ENCODE results near the gene KCTD10. TPM values are rescaled to one million over a fixed set of nuclear protein-coding genes. Genes with fewer than 3 reads are reported as not detected.
A peak's percentile ranks its signal among the peaks of the same experiment; 100 is the strongest.
"Not testable (repeated sequence)": the region's sequence is repeated elsewhere in the genome, so short reads cannot be mapped to it uniquely, and the experiment has no call there.

The KCTD10 gene
- total RNA-seq, 1 donor from 2014 or later, result 47.4 TPM

DNA sequence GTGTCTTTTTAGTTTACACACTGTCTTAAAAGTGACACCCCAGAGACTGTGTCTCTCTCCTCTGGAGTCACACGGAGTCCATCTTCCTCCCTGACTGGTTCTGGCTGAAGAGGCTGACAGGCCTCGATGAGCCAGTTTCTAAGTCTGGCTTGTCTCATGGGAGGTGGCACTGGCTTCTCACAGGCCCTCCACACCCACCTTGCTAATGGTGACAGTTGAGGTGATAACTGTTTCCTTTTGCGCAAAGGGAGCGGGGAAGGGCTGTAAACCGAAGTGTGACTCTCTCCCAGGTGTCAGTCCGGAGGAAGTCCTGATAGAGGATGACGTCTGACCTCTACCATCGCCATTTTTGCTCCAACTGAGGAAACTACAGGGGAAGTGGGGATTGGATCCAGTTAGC, 30.2 kb downstream of the KCTD10 start:
- TF ChIP-seq, protein P1, sequence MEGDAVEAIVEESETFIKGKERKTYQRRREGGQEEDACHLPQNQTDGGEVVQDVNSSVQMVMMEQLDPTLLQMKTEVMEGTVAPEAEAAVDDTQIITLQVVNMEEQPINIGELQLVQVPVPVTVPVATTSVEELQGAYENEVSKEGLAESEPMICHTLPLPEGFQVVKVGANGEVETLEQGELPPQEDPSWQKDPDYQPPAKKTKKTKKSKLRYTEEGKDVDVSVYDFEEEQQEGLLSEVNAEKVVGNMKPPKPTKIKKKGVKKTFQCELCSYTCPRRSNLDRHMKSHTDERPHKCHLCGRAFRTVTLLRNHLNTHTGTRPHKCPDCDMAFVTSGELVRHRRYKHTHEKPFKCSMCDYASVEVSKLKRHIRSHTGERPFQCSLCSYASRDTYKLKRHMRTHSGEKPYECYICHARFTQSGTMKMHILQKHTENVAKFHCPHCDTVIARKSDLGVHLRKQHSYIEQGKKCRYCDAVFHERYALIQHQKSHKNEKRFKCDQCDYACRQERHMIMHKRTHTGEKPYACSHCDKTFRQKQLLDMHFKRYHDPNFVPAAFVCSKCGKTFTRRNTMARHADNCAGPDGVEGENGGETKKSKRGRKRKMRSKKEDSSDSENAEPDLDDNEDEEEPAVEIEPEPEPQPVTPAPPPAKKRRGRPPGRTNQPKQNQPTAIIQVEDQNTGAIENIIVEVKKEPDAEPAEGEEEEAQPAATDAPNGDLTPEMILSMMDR (conservative IDR thresholded peaks at IDR 0.05), result no peak
- Mint-ChIP-seq H3K36me3 (peaks cover 36% of the 10 kb centered on the region), H3K27me3 (no peaks in the 10 kb centered on the region), H3K27ac (no peak overlapping the region), H3K4me3 (no peak overlapping the region), H3K9me3 (peaks cover 4% of the 10 kb centered on the region), H3K4me1 (ENCODE audit: unreplicated experiment) (peaks cover 20% of the 10 kb centered on the region)
- DNase-seq (ENCODE audit: extremely low spot score, unreplicated experiment), result no peak

DNA sequence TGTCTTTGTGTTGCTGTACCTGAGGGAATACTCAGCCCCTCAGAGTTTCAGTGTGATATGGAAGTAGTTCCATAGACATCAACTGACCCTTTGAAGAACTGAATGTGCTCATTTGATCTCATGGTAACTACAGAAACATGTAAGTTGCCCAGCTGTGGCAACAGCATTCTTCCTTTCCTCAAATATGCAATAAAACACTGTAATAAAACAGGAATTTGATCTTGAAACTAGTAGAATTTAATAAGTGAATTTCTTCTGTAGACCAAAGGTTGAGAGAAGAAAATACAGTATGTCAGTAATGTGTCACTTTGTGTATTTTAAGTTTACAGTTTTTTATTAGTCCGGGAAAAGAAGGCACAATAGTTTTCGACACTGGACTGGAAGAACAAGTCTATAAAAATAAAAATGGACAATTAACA, 31.9 kb downstream of the KCTD10 start:
- TF ChIP-seq, protein P1 (conservative IDR thresholded peaks at IDR 0.05), result no peak
- Mint-ChIP-seq H3K27me3 (no peaks in the 10 kb centered on the region), H3K9me3 (peaks cover 4% of the 10 kb centered on the region), H3K4me1 (ENCODE audit: unreplicated experiment) (peaks cover 21% of the 10 kb centered on the region), H3K27ac (no peak overlapping the region), H3K4me3 (no peak overlapping the region), H3K36me3 (peaks cover 25% of the 10 kb centered on the region)
- no peak for DNase-seq (ENCODE audit: extremely low spot score, unreplicated experiment)

DNA sequence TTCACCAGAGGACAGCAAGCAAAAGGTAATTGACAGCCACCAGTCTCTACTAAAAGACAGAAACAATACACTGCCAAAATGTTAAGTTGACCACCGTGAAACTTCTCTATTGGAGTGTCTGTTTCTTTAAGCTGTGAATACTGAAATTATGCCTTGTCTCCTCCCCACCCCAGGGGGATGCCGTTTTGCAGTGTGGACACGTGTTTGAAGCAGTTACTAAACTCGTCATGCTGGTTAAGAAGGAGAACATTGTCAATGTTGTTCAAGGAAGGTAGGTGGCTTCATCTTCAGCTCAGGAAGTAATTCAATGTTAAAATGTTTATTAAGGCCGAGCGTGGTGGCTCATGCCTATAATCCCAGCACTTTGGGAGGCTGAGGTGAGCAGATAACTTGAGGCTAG, 32.8 kb downstream of the KCTD10 start:
- H3K27ac Mint-ChIP-seq, result peak overlapping the region; percentile 86
- H3K4me1 Mint-ChIP-seq (ENCODE audit: unreplicated experiment), result peaks cover 21% of the 10 kb centered on the region
- TF ChIP-seq, protein P1 (conservative IDR thresholded peaks at IDR 0.05), result no peak
- peaks cover 4% of the 10 kb centered on the region for H3K9me3 Mint-ChIP-seq
- peak overlapping the region; percentile 16 for H3K4me3 Mint-ChIP-seq
- H3K36me3 Mint-ChIP-seq, result peaks cover 19% of the 10 kb centered on the region
- H3K27me3 Mint-ChIP-seq, result no peaks in the 10 kb centered on the region
- DNase-seq (ENCODE audit: extremely low spot score, unreplicated experiment), result no peak

DNA sequence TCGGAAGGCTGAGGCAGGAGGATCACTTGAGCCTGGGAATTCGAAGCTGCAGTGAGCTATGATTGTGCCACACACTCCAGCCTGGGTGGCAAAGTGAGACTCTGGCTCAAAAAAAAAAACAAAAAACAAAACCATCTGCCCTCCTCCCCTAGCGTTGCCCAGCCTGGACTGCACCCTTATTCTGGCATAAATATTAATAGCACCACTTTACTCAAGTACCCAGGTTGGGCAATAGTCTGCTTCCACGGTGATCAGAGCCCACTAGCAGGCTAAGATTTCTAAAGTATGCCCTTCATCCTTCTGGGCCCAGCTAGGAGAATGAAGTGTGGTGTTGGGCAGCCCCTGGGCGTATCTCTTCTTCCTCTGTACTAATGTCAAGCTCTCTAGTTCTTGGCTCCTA, 33.3 kb downstream of the KCTD10 start:
- Mint-ChIP-seq H3K9me3 (peaks cover 4% of the 10 kb centered on the region), H3K27me3 (no peaks in the 10 kb centered on the region), H3K36me3 (peaks cover 15% of the 10 kb centered on the region), H3K4me3 (no peak overlapping the region), H3K27ac (peak overlapping the region; percentile 86), H3K4me1 (ENCODE audit: unreplicated experiment) (peaks cover 17% of the 10 kb centered on the region)
- no peak for DNase-seq (ENCODE audit: extremely low spot score, unreplicated experiment)
- TF ChIP-seq, protein P1 (conservative IDR thresholded peaks at IDR 0.05), result no peak

DNA sequence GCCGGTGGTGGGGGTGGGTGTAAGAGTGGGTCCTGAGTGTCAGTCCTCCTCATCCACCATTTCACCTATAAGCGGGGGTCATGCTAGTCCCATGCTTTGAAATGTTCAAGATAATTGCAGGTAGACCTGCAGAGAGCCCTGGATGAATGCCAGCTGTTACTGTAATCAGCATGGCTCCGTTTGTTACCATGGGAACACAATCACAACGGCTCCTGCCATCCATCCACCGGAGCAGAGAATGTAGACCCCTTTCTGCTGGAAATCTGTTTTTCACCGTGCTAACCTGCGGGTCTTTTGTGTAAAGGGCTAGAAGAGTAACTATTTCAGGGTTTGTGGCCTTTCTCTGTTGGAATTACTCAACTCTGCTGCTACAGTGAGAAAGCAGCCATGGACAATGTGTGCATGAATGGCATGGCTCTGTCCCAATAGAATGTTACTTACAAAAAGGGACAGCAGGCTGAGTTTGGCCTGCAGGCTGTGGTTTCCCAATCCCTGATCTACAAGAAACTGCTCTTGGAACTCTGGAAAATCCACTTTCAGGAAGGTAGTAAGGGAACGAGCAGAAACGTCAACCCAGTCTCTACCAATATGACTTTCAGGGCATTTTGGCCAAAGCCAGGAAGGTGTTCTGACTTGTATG, 36.1 kb downstream of the KCTD10 start:
- peaks cover 13% of the 10 kb centered on the region for H3K36me3 Mint-ChIP-seq
- TF ChIP-seq, protein P1 (conservative IDR thresholded peaks at IDR 0.05), result no peak
- H3K27me3 Mint-ChIP-seq, result no peaks in the 10 kb centered on the region
- peak overlapping the region; percentile 34 for H3K27ac Mint-ChIP-seq
- no peak overlapping the region for H3K4me3 Mint-ChIP-seq
- peaks cover 17% of the 10 kb centered on the region for H3K4me1 Mint-ChIP-seq (ENCODE audit: unreplicated experiment)
- peaks cover 4% of the 10 kb centered on the region for H3K9me3 Mint-ChIP-seq
- no peak for DNase-seq (ENCODE audit: extremely low spot score, unreplicated experiment)

DNA sequence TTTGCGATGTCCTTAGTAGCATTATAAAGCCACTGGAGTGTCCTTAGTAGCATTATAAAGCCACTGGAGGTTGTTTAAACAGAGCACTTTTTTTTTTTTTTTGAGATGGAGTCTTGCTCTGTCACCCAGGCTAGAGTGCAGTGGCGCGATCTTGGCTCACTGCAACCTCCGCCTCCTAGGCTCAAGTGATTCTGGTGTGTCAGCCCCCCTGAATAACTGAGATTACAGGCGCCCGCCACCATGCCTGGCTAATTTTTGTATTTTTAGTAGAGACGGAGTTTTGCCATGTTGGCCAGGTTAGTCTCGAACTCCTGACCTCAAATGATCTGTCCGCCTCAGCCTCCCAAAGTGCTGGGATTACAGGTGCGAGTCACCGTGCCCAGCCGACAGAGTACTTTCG, 37.1 kb downstream of the KCTD10 start:
- H3K27ac Mint-ChIP-seq; H3K27me3 Mint-ChIP-seq; H3K4me3 Mint-ChIP-seq; DNase-seq (ENCODE audit: extremely low spot score, unreplicated experiment); H3K9me3 Mint-ChIP-seq; H3K36me3 Mint-ChIP-seq: not testable (repeated sequence)
- peaks cover 21% of the 10 kb centered on the region for H3K4me1 Mint-ChIP-seq (ENCODE audit: unreplicated experiment)

Measured in type B pancreatic cell (in vitro differentiated cells).